NCI-H1694 (cell line): ENCODE measurements around the gene RBCK1.
"Not testable (repeated sequence)": the region's sequence is repeated elsewhere in the genome, so short reads cannot be mapped to it uniquely, and the experiment has no call there.

Experiments
- DNase-seq: peaks from one replicate; lab custom pipeline; 2025; lab: John Stamatoyannopoulos, UW

Gene RBCK1

GRCh38 chr20:472889-473292 is 64.8 kb downstream of the RBCK1 start:
- DNase-seq = no peak

- no peak for DNase-seq
Observed at GRCh38 chr20:474581-474980, 66.5 kb downstream of the RBCK1 start.

GRCh38 chr20:475463-476357 is 67.6 kb downstream of the RBCK1 start:
- no peak for DNase-seq

DNA sequence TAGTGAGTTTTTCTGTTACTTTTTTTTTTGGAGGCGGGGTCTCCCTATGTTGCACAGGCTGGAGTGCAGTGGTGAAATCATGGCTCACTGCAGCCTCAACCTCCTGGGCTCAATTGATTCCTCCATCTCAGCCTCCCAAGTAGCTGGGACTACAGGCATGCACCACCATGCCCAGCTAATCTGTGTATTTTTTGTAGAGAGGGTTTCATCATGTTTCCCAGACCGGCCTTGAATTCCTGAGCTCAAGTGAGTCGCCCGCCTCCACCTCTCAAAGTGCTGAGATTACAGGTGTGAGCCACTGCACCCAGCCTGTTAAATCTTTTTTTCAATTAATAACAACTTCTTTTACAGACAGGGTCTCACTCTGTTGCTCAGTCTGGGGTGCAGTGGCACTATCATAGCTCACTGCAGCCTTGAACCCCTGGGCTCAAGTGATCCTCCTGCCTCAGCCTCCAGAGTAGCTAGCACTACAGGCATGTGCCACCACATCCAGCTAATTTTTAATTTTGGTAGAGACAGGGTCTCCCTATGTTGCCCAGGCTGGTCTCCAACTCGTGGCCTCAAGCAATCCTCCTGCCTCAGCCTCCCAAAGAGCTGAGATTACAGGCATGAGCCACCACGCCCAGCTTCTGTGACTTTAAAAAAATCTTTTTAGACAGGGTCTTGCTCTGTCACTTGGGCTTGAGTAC is 68.6 kb downstream of the RBCK1 start:
- not testable (repeated sequence) for DNase-seq

- no peak for DNase-seq
Observed at GRCh38 chr20:478010-478948, 70.2 kb downstream of the RBCK1 start.

DNA sequence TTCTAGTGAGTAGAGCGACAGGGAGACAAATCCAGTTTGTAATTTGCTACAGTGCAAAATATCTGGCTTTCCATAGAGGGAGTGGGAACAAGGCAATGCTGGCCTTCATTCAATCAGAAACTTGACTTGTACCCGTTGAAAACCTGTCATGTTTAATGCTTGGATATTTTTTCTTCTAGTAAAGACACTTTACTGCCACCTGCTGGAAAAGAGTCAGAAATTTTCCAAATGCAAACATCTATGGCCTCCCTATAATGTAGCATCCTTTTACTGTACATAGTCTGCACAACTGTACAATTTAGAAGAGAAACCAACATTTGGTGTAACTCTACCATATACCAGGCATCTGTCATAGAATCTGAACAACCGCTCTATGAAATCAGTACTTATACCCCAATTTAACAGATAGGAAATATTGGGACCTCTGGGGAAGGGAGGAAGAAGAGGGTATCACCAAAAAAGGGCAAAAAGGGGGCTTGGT is 70.9 kb downstream of the RBCK1 start:
- DNase-seq = peak; percentile 54

- no peak for DNase-seq
Observed at GRCh38 chr20:479487-479886, 71.4 kb downstream of the RBCK1 start.

GRCh38 chr20:480044-480443 is 71.9 kb downstream of the RBCK1 start:
- DNase-seq = no peak

GRCh38 chr20:481167-481566 is 73.1 kb downstream of the RBCK1 start:
- DNase-seq = no peak
